Measurements from ENCODE around the gene ISYNA1.

Gene ISYNA1

DNA sequence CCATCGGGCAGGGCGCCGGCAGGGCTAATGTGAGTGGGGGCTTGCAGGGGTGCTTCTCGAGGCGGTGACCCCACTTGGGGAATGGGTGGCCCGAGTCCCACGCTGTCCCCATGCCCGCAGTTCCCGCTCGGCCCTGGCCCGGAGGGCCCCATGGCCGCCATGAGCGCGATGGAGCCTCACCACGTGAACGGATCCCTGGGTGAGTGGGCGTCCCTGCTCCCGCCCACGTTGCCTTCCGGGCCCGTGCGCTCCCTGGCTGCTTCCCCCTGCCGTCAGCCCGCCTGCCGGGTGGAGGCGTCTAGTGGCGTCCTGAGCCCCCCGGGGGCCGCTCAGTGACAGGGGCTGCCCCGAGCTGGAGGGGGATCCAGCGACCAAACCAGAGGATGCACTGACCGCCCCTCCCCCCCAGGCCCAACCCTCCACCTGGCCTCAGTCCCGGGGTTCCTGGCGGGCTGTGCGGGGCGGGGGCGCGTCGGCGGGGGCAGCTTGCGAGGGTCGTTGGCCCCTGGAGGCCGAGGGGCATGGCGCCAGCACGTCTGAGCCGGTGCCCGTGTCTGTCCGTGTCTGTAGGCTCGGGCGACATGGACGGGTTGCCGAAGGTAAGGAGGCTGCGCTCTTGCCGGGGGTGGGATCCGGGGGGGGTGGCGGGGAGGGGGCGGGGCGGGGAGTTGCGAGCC, 4.8 kb downstream of the ISYNA1 start:
- Histone ChIP-seq H3K79me2 (ENCODE audit: control insufficient read depth, insufficient read depth, low read length) (no peaks in the 10 kb centered on the region), H2BK5ac (ENCODE audit: low read length) (peak overlapping the region; percentile 17), H4K8ac (ENCODE audit: low read depth, low read length) (no peak overlapping the region), H4K5ac (ENCODE audit: low read length) (no peak overlapping the region), H3K23ac (ENCODE audit: low read length) (peak overlapping the region; percentile 67), H3K36me3 (ENCODE audit: control insufficient read depth, insufficient read depth, low read length) (peaks cover 4% of the 10 kb centered on the region), H3K27me3 (ENCODE audit: insufficient read depth, low read length, poor library complexity) (no peaks in the 10 kb centered on the region), H3K79me1 (ENCODE audit: low read length) (no peaks in the 10 kb centered on the region), H3K4ac (ENCODE audit: low read depth, low read length) (peak overlapping the region; percentile 92), H2AK5ac (ENCODE audit: low read length) (no peak overlapping the region), H3K9ac (ENCODE audit: low read length) (peak overlapping the region; percentile 72), H3K56ac (ENCODE audit: low read length) (peak overlapping the region; percentile 89), H3K4me1 (ENCODE audit: control insufficient read depth, low read depth, low read length) (peaks cover 3% of the 10 kb centered on the region), H3K4me3 (ENCODE audit: low read length) (peak overlapping the region; percentile 13), H3K27ac (ENCODE audit: low read depth, low read length) (peak overlapping the region; percentile 45), H2BK120ac (ENCODE audit: low read depth, low read length) (no peak overlapping the region), H3K4me2 (ENCODE audit: low read length) (peak overlapping the region; percentile 42), H2BK15ac (replicated peaks; ENCODE audit: low read depth) (no peak overlapping the region), H3K18ac (ENCODE audit: low read length) (peak overlapping the region; percentile 91)
- peak; percentile 56 for DNase-seq
- no CpG with 5 or more reads among the region's 59 CpGs for WGBS (ENCODE audit: extremely low coverage, insufficient coverage, low lambda C conversion rate)

DNA sequence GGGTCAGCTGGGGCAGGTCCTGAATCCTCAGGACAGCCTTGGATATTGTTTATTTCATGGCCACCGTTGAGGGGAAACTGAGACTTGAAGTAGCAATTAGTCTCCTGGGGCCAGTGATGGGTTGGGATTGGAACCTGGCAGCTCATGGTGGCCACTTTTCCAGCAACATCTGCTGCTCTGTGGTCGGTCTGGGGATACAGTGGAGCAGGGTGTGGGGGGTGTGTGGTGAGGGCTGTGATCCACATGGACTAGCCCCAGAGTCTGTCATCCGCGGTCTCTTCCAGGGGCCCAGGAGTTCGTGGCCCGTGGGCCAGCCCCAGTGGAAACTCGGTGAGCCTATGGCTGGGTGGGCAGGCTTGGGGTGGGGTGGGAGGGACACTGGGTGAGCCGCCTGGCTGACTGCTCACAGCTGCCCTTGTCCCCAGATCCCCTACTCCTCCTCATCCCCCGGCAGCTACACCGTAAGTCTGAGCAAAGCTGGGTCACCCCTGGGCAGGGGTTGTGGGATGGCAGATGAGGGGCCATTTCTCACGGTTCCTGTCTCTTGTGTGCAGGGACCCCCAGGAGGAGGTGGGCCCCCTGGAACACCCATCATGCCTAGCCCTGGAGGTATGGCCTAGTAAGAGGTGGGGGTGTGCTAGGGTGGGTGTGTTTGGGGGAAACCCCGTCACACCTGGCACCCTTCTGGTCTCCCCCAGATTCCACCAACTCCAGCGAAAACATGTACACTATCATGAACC, 5.5 kb downstream of the ISYNA1 start:
- Histone ChIP-seq H3K56ac (ENCODE audit: low read length) (peak overlapping the region; percentile 89), H3K4me2 (ENCODE audit: low read length) (peak overlapping the region; percentile 42), H4K8ac (ENCODE audit: low read depth, low read length) (no peak overlapping the region), H3K9ac (ENCODE audit: low read length) (peak overlapping the region; percentile 72), H3K79me2 (ENCODE audit: control insufficient read depth, insufficient read depth, low read length) (no peaks in the 10 kb centered on the region), H3K4ac (ENCODE audit: low read depth, low read length) (peak overlapping the region; percentile 4), H2BK120ac (ENCODE audit: low read depth, low read length) (no peak overlapping the region), H3K23ac (ENCODE audit: low read length) (peak overlapping the region; percentile 67), H3K4me3 (ENCODE audit: low read length) (no peak overlapping the region), H3K27me3 (ENCODE audit: insufficient read depth, low read length, poor library complexity) (no peaks in the 10 kb centered on the region), H2BK15ac (replicated peaks; ENCODE audit: low read depth) (no peak overlapping the region), H3K4me1 (ENCODE audit: control insufficient read depth, low read depth, low read length) (peaks cover 2% of the 10 kb centered on the region), H3K18ac (ENCODE audit: low read length) (peak overlapping the region; percentile 91), H4K5ac (ENCODE audit: low read length) (no peak overlapping the region), H3K79me1 (ENCODE audit: low read length) (no peaks in the 10 kb centered on the region), H3K27ac (ENCODE audit: low read depth, low read length) (no peak overlapping the region), H3K36me3 (ENCODE audit: control insufficient read depth, insufficient read depth, low read length) (peaks cover 4% of the 10 kb centered on the region), H2BK5ac (ENCODE audit: low read length) (no peak overlapping the region), H2AK5ac (ENCODE audit: low read length) (no peak overlapping the region)
- DNase-seq = no peak
- no CpG with 5 or more reads among the region's 13 CpGs for WGBS (ENCODE audit: extremely low coverage, insufficient coverage, low lambda C conversion rate)

DNA sequence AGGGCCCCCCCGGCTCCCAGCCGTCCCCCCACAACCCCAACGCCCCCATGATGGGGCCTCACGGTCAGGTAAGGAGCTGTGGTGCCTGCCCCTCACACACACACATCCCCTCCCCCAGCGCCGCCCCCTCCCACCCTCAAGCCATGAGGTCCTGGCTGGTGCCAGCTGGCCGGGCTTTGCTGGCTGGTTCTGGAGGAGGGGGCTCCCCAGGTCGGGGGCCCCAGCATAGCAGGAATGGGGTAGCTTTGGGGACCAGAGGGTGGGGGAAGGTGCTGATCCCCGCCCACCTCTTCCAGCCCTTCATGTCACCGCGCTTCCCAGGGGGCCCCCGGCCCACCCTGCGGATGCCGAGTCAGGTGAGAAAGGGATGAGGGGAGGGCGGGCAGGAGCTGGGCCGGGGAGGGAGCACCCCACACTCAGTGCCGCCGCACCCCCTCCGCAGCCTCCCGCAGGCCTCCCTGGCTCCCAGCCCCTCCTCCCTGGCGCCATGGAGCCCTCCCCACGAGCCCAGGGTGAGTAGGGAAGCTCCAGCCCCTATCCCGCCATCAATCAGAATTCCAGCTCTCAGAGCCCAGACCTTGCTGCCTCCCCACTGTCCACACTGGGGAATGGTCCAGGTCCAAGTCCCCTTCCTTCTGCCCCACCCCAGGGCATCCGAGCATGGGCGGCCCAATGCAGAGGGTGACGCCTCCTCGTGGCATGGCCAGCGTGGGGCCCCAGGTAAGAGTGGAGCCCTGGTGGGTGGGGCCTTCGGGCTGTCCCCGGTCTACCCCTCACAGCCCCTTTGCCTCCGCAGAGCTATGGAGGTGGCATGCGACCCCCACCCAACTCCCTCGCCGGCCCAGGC, 6.4 kb downstream of the ISYNA1 start:
- no peak overlapping the region for H2AK5ac ChIP-seq (ENCODE audit: low read length)
- H2BK15ac ChIP-seq (replicated peaks; ENCODE audit: low read depth) = no peak overlapping the region
- H2BK5ac ChIP-seq (ENCODE audit: low read length) = no peak overlapping the region
- no peak overlapping the region for H4K5ac ChIP-seq (ENCODE audit: low read length)
- no peak overlapping the region for H4K8ac ChIP-seq (ENCODE audit: low read depth, low read length)
- H3K4me1 ChIP-seq (ENCODE audit: control insufficient read depth, low read depth, low read length) = peaks cover 2% of the 10 kb centered on the region
- H3K23ac ChIP-seq (ENCODE audit: low read length) = no peak overlapping the region
- H3K4ac ChIP-seq (ENCODE audit: low read depth, low read length) = no peak overlapping the region
- WGBS (ENCODE audit: extremely low coverage, insufficient coverage, low lambda C conversion rate) = no CpG with 5 or more reads among the region's 34 CpGs
- H3K9ac ChIP-seq (ENCODE audit: low read length) = no peak overlapping the region
- H3K4me2 ChIP-seq (ENCODE audit: low read length) = no peak overlapping the region
- H3K18ac ChIP-seq (ENCODE audit: low read length) = no peak overlapping the region
- no peaks in the 10 kb centered on the region for H3K79me2 ChIP-seq (ENCODE audit: control insufficient read depth, insufficient read depth, low read length)
- H3K4me3 ChIP-seq (ENCODE audit: low read length) = no peak overlapping the region
- peak overlapping the region; percentile 49 for H3K56ac ChIP-seq (ENCODE audit: low read length)
- H3K36me3 ChIP-seq (ENCODE audit: control insufficient read depth, insufficient read depth, low read length) = peaks cover 4% of the 10 kb centered on the region
- H2BK120ac ChIP-seq (ENCODE audit: low read depth, low read length) = no peak overlapping the region
- no peaks in the 10 kb centered on the region for H3K79me1 ChIP-seq (ENCODE audit: low read length)
- no peak for DNase-seq
- no peaks in the 10 kb centered on the region for H3K27me3 ChIP-seq (ENCODE audit: insufficient read depth, low read length, poor library complexity)
- no peak overlapping the region for H3K27ac ChIP-seq (ENCODE audit: low read depth, low read length)

DNA sequence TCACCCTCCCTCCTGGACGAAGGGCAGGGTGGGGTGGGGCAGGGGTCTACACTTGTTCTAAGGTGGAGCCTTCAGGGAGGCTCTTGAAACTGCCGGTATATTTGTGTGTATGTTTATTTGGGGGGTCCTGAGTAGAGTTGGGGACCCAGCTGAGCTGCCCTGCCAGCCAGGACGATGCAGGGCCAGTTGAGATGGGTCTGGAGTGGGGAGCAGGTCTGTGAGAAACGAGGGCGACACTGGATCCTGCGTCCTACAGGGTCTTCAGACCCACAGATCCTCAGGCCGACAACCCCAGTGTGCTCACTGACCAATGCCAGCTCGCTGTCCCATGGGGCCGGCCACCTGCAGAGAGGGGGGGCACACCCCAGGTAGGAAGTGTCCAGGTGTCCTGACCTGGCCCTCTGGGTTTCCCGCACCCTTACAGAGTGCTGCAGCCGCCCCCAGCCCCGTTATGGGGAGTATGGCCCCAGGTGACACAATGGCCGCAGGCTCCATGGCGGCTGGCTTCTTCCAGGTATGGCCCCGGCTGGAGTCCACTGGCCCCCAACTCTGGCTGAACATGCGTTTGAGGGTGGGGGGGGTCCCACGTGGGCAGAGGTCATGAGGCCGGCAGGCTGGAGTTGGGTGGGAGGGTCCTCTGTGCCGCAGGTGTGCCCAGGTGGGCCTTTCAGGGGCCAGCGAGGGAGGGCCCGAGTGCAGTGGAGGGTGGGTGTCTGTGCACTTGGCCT, 7.4 kb downstream of the ISYNA1 start:
- peaks cover 2% of the 10 kb centered on the region for H3K4me1 ChIP-seq (ENCODE audit: control insufficient read depth, low read depth, low read length)
- WGBS (ENCODE audit: extremely low coverage, insufficient coverage, low lambda C conversion rate) = no CpG with 5 or more reads among the region's 21 CpGs

DNA sequence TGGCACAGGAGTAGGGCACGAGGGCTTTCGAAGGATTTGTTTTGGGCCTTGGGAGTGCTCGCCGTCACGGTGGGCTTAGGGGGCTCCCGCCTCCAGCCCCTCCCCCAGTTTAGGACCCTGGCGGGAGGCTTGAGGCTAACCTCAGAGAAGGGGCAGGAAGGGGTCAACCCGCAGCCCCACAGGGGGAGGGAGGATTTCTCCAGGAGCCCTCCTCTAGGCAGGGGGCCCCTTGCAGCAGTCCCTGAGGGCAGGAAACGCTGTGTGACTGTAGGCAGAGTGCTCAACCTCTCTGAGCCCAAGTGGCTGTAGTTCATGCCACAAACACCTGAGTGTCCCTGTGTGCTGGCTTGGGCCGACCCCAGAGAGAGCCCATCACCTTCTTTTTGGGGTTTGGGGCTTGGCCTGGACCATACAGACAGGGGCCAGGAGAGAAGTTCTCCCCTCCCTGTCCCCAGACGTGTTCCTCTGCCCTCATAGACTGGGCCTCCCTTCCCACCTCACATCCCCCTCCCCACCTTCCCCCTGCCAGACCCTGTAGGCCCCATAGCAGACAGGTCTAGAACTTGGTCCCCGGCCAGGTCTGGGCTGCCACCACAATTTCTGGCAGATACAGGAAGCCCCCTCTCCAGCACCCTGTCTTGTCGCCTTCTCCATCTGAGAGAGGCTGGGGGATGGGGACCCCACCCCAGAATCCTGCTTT, 8.1 kb downstream of the ISYNA1 start:
- H3K36me3 ChIP-seq (ENCODE audit: control insufficient read depth, insufficient read depth, low read length) = no peaks in the 10 kb centered on the region
- H3K56ac ChIP-seq (ENCODE audit: low read length) = peak overlapping the region; percentile 85
- DNase-seq = peak; percentile 51
- H4K5ac ChIP-seq (ENCODE audit: low read length) = no peak overlapping the region
- peak overlapping the region; percentile 22 for H3K18ac ChIP-seq (ENCODE audit: low read length)
- WGBS (ENCODE audit: extremely low coverage, insufficient coverage, low lambda C conversion rate) = no CpG with 5 or more reads among the region's 13 CpGs
- no peak overlapping the region for H4K8ac ChIP-seq (ENCODE audit: low read depth, low read length)
- no peak overlapping the region for H2BK5ac ChIP-seq (ENCODE audit: low read length)
- H3K4me1 ChIP-seq (ENCODE audit: control insufficient read depth, low read depth, low read length) = peaks cover 2% of the 10 kb centered on the region
- H3K4me3 ChIP-seq (ENCODE audit: low read length) = no peak overlapping the region
- no peaks in the 10 kb centered on the region for H3K27me3 ChIP-seq (ENCODE audit: insufficient read depth, low read length, poor library complexity)
- peak overlapping the region; percentile 73 for H3K27ac ChIP-seq (ENCODE audit: low read depth, low read length)
- no peak overlapping the region for H3K23ac ChIP-seq (ENCODE audit: low read length)
- no peak overlapping the region for H2BK15ac ChIP-seq (replicated peaks; ENCODE audit: low read depth)
- no peaks in the 10 kb centered on the region for H3K79me1 ChIP-seq (ENCODE audit: low read length)
- H3K4ac ChIP-seq (ENCODE audit: low read depth, low read length) = peak overlapping the region; percentile 5
- H3K9ac ChIP-seq (ENCODE audit: low read length) = peak overlapping the region; percentile 69
- H3K4me2 ChIP-seq (ENCODE audit: low read length) = peak overlapping the region; percentile 36
- H3K79me2 ChIP-seq (ENCODE audit: control insufficient read depth, insufficient read depth, low read length) = no peaks in the 10 kb centered on the region
- no peak overlapping the region for H2BK120ac ChIP-seq (ENCODE audit: low read depth, low read length)
- H2AK5ac ChIP-seq (ENCODE audit: low read length) = no peak overlapping the region

More for the DNA sequence above, 7.4 kb downstream of the ISYNA1 start:
- Histone ChIP-seq H3K4ac (ENCODE audit: low read depth, low read length) (no peak overlapping the region), H3K9ac (ENCODE audit: low read length) (no peak overlapping the region), H3K56ac (ENCODE audit: low read length) (no peak overlapping the region), H3K23ac (ENCODE audit: low read length) (no peak overlapping the region), H3K4me3 (ENCODE audit: low read length) (no peak overlapping the region), H3K4me2 (ENCODE audit: low read length) (no peak overlapping the region), H3K27ac (ENCODE audit: low read depth, low read length) (no peak overlapping the region), H3K27me3 (ENCODE audit: insufficient read depth, low read length, poor library complexity) (no peaks in the 10 kb centered on the region), H2BK120ac (ENCODE audit: low read depth, low read length) (no peak overlapping the region), H3K18ac (ENCODE audit: low read length) (no peak overlapping the region), H4K5ac (ENCODE audit: low read length) (no peak overlapping the region), H2BK5ac (ENCODE audit: low read length) (no peak overlapping the region), H3K79me1 (ENCODE audit: low read length) (no peaks in the 10 kb centered on the region), H2BK15ac (replicated peaks; ENCODE audit: low read depth) (no peak overlapping the region), H2AK5ac (ENCODE audit: low read length) (no peak overlapping the region), H4K8ac (ENCODE audit: low read depth, low read length) (no peak overlapping the region), H3K36me3 (ENCODE audit: control insufficient read depth, insufficient read depth, low read length) (no peaks in the 10 kb centered on the region), H3K79me2 (ENCODE audit: control insufficient read depth, insufficient read depth, low read length) (no peaks in the 10 kb centered on the region)
- no peak for DNase-seq
